Endothelial cell of umbilical vein (primary cell): ENCODE results near the gene BRS3.

Experiments
- CTCF ChIP-seq, 2 donors: IDR thresholded peaks; 1 replicate in 1 of 2; 2 replicates in 1 of 2; pipeline ENCODE4 v1.5.1; 2011; ENCODE audit warnings: low read length in 2 of 2, mild to moderate bottlenecking in 2 of 2, moderate library complexity in 2 of 2, control low read depth in 1 of 2, inconsistent platforms in 1 of 2, low read depth in 1 of 2; ENCODE audit not compliant: insufficient read depth in 1 of 2; ENCODE audit errors: extremely low read depth in 1 of 2
- EZH2 ChIP-seq: IDR thresholded peaks from 2 replicates; pipeline ENCODE4 v1.6.1; 2012; ENCODE audit warnings: borderline replicate concordance, low read depth, mild to moderate bottlenecking, moderate library complexity, low read length, inconsistent platforms; ENCODE audit not compliant: severe bottlenecking
- FOS ChIP-seq: IDR thresholded peaks from 2 replicates; pipeline ENCODE4 v1.6.1; 2011; ENCODE audit warnings: mild to moderate bottlenecking, low read length, moderate library complexity, borderline replicate concordance; ENCODE audit not compliant: insufficient read depth
- MAX ChIP-seq: IDR thresholded peaks from 2 replicates; pipeline ENCODE4 v1.6.1; 2011; ENCODE audit not compliant: insufficient read depth, insufficient read length
- POLR2A ChIP-seq: IDR thresholded peaks from 2 replicates; pipeline ENCODE4 v1.6.1; 2012; ENCODE audit warnings: low read depth, mild to moderate bottlenecking, control low read depth, low read length

- no peak for TF ChIP-seq CTCF (IDR thresholded peaks at IDR 0.05; ENCODE audit: extremely low read depth in 1 of 2, insufficient read depth in 1 of 2, low read depth in 1 of 2, low read length in 2 of 2)
- TF ChIP-seq POLR2A: no peak
- no peak for TF ChIP-seq EZH2
- TF ChIP-seq FOS: no peak
- TF ChIP-seq MAX: no peak
Observed at GRCh38 chrX:136540226-136540625, 52.5 kb downstream of the BRS3 start.
